CD1c-positive myeloid dendritic cell (primary cell): Measurements from ENCODE around the gene GLIS1.

Experiments
- DNase-seq: peaks from one replicate; pipeline ENCODE4 v3.0.0-alpha.2; 2016; ENCODE audit errors: extremely low spot score

Gene GLIS1

GRCh38 chr1:53550201-53550741, 188.7 kb downstream of the GLIS1 start:
- DNase-seq = no peak

DNA sequence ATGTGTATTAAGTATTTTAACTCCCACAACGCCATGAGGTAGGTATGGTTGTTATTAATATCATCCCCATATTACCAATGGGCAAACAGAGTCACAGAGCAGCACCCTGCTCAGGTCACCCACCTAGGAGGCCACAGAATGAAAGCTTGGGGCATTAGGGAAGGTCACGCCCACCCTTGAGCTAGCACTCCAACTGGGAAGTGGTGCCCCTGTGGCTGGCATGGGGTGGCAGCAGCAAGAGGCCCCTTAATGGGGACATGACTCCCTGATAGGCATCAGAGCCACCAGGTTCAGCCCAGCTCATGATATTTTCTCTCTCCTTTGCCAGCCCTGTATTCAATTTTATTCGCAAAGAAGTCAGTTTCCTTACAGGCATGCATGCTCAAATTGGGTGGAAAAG, 189.2 kb downstream of the GLIS1 start:
- DNase-seq = no peak

DNA sequence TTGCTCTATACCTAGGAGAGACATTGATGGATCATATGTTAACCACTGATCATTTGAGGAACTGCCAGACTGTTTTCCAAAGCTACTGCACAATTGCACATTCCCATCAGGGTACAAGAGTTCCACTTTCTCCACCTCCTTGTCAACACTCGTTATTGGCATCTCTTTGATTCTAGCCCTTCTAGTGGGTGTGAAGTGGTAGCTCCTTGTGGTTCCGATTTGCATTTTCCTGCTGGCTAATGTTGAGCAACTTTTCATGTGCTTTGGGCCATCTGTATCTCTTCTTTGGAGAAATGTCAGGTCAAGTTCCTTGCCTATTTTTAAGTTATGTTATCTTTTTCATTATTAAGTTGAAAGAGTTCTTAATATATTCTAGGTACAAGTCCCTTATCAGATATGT, 189.7 kb downstream of the GLIS1 start:
- DNase-seq = no peak

- no peak for DNase-seq
Measured at GRCh38 chr1:53548031-53548491, 190.9 kb downstream of the GLIS1 start.

DNA sequence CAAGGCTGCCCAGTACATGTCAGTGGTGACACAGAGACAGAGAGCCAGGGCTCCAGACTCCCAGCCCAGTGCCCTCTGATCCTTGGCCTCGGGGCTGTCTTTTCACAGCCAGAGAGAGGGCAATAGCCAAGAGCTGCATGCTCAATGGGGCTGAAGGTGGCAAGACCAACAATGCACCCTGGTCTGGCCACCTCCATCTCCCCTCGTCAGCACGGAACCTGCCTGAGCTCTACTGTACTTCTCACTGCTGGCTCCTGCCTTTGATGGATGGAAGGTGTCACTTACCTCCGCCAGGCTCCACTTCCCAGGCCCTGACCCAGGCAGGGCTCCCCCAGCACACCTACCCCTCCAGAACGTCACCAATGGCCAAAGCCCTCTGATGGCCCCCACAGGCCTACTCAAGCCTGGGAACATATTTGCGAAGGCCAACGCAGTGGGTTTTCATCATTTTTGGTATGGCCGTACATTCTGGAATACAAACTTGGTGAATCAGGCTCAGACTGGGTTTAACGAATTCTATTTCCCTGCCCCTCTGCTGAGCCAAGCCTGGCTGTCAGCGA, 191.7 kb downstream of the GLIS1 start:
- no peak for DNase-seq

DNA sequence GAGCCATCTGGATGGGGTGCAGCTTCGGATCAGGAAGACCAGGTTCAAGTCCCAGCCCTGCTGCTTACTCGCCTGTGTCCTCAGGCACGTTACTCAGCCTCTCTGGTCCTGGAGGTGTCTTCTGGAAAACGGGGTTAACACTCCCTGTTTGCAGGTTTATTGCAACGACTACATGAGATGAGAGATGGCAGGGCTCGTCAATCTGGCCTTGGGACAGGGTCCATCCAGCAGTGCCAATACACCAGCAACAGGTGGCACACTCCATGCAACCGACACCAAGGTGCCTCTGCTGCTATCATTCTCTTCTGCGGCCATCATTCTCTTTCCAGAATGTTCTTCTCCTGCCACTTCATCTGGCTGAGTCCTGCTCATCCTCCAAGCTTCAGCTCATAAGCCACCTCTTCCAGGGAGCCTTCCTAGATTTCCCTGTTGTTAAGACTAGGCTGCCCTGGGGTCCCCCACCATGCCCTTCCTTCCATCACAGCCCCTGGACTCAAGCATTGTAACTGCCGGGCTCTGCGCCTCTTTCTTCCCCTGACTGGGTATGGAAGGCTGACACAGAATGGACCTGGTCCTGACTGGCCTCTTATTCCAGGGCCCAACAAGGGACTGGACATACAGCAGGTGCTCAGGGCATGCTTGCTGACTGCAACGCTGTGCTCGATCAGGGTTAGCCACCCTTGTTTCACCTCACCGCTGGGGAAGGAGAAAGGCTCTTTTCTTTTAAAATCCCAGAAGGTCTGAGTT, 192.4 kb downstream of the GLIS1 start:
- no peak for DNase-seq

GRCh38 chr1:53545663-53546408, 193.1 kb downstream of the GLIS1 start:
- DNase-seq = no peak

GRCh38 chr1:53544728-53545515, 194.0 kb downstream of the GLIS1 start:
- no peak for DNase-seq

- DNase-seq = no peak
Measured at GRCh38 chr1:53543778-53544695, 194.9 kb downstream of the GLIS1 start.

DNA sequence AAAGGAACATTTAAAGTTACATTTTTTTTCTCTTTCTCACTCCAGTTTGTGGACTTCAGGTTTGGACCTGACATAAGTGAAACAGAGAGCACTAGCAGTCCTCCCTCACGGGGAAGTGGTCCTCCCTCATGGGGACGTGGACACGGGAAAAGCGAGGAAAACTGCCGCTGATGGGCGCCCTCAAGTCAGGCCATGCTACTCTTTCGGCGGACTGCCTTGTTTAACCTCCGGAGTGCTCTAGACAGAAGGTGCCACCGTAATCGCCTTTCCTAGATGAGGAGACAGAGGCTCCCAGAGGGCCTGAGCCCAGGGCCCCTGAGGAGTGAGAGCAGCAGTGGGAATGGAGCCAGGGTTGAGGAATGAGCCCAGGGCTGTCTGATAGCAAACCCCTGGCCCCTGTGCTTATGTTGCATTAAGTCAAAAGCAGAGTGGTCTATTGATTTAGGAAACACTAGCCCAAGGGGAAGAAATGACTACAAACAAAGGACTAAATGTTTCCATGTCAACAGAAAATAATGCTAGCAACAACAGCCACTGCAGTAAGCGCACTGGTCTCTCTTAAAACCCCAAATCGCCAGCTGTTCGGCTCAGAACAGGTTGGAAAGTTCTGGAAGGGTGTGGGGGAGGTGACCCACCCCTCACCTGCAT, 195.7 kb downstream of the GLIS1 start:
- DNase-seq = no peak

GRCh38 chr1:53542551-53542950, 196.4 kb downstream of the GLIS1 start:
- no peak for DNase-seq

DNA sequence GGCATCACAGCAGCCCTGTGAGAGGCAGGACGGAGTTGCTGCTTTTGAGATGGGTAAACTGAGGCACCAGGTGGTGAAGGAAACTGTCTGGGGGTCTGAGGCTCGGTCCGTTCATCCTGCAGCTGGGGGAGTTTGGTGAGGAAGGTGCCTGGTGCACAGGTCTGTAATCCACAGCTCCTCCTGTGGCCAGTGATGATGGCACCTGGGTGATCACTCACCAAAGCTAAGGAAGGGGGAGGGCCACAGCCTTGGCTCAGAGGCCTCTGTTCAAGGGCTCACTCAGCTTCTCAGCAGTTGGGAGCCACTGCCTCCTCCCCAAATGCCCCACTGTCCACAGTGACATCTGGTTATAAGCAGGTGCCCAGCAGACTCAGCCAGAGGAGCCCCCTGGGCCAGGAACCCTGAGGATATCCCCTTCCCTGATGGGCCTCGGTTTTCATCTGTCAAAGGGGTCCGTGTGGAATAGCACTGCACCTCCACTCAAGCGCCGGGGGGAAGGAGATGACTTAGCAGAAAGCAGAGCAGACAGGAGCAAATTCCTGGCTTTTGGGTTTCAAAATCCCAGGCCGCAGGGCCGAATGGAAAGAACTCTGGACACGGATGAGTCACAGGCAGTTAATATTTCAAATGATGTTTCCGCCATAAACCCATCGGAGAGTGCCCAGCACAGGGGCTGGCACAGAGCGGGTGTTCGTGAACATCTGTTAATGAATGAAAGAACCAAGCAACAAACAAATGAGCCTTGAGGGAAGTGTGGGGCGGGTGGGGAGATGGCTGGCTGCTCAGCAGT, 197.0 kb downstream of the GLIS1 start:
- no peak for DNase-seq

- DNase-seq = no peak
Measured at GRCh38 chr1:53541263-53541625, 197.7 kb downstream of the GLIS1 start.

DNA sequence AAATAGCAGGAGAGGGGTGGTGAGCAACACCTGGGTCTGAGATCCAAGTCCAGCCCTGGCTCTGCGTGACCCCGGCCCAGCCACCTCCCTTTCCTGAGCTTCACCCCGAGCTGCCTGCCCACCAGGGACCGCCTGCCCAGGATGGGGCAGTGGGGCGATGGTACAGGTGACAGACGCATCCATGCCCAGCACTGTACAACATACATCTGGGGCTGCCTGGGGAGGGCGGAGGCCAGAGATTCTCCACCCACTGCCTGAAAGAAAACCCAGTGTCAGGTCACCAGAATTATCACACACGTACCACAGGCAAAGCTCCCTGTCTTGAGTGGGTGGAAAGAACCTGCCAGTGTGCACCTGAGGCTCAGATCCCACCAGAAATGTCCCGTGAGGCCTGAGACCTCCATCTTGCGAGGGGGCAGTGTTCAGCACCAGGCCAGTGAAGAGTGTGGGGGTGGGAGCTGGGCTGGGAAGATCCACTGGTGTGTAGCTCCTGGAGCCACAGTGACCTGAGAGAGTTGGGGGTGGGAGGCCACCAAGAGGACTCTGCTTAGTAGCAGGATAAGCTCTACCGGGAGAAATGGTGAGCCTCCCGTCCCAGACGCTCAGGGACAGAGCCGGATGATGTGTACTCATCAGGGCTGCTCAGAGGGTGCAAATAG, 198.2 kb downstream of the GLIS1 start:
- DNase-seq = no peak

DNA sequence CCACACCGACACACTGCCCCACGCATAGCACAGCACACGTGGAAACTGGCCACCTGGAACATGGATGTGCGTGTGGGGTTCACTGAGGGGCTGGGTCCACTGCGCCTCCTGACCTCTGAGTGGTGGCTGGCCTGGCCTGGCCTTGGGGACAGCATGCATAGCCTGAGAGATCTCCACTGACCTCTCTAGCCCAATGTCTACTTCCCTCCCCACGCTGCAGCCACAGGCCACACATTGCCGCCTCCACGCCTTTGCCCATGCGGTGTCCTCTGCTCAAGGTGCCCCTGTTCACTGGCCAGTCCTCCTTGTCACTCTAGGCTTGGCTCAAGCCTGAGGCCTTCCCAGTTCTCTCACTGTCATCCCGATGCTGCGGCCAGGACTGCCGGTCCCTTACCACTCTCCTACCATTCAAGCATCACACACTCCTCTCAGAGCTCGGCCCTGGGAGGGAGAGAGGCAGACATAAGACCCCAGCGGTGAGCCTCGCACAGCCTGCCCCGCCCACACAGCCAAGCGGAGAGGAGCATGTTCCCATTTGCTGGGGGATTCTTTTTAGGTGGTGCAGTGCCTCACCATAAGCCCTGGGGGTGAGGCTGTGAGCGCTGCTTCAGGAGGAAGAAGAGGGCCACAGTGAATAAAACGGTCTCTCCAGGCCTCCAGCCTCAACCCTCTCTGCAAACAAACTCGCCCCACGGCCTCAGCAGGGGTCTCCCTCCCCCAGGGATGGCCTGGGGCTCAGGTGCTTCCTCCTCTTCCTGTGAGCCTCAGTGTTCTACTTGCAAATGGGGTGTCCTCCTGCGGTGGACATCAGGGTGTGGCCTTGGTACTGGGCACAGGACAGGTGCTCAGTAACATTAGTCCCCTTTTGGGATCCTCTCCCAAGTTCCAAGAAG, 199.0 kb downstream of the GLIS1 start:
- DNase-seq = no peak

DNA sequence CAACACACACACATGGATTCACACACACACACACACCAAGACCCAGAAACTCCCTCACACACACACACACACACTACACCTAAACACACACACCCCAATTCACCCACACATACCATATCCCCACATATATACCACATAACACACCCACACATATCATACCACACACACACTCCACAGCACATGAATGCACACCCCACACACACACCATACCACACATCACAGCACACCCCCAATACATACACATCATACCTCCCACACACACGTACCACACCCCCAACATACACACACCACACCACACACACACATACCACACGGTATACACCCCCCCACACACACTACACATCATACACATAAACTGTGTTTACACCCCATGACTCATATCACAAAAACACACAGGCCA, 199.7 kb downstream of the GLIS1 start:
- DNase-seq = no peak

DNA sequence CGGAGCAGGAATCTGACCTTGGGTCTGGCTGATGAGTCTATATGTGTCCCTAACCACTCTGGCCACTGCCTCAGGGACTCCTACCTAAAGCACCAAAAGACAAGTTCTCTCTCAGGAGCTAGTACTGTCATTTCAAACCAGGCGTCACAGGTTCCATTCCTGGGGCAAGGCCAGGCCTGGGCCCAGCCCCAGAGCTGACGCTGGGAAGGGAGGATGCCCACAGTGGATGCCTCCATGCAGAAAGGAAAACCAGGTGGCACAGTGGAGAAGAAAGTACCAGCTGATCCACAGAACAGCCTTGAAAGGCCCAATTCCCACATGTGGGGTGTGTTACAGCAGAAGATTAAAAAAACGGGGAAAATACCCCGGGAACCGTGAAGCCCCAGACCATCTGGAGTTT, 202.4 kb downstream of the GLIS1 start:
- DNase-seq = no peak

DNA sequence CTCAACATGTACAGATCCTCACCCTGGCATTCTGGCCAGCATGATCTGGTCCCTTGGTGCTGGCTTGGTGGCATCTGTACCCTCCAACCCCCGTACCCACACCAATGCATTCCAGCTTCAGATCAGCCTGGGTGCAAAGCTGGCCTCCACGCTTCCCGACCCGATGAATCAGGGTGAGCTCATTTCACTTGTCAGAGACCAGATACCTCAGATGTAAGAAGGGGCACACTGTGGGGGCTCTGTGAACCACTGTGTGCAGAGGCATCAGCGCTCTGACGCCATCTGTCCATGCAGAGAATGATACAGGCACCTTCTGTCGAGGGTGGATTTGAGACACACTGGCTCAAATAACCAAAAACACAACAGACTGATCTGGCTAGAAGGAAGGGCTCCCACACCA, 203.1 kb downstream of the GLIS1 start:
- no peak for DNase-seq
